Ovary (tissue), 3 donors: ENCODE results near the gene EGLN2.

Experiments used
- CTCF ChIP-seq, 3 donors: fragments of 450-650 bp in 2 of 3; fragments of 200-600 bp in 1 of 3; IDR thresholded peaks; one replicate each; pipeline versions ENCODE4 v1.5.1 to v1.8.0; 2016 to 2022; ENCODE audit warnings: antibody characterized with exemption in 3 of 3, mild to moderate bottlenecking in 1 of 3
- POLR2A ChIP-seq: fragments of 450-650 bp; IDR thresholded peaks from one replicate; pipeline ENCODE4 v1.6.1; 2017; ENCODE audit warnings: antibody characterized with exemption, mild to moderate bottlenecking, moderate library complexity
- donor health status: DM: no; HTN: no; CAD: no.

- TF ChIP-seq CTCF (IDR thresholded peaks at IDR 0.05) (no peak), POLR2A (no peak)
Measured at GRCh38 chr19:40810160-40810559, 11.2 kb downstream of the EGLN2 start.
